Hematopoietic multipotent progenitor cell treated with erythropoietin and hydrocortisone succinate and interleukin-3 and kit ligand, for 6 days (in vitro differentiated cells): ENCODE measurements around the gene INTS2.
"Not testable (repeated sequence)": the region's sequence is repeated elsewhere in the genome, so short reads cannot be mapped to it uniquely, and the experiment has no call there.

Experiments
- DNase-seq: peaks from one replicate; pipeline ENCODE4 v3.0.0-alpha.2; 2015

Gene INTS2

GRCh38 chr17:61848247-61848646 lies 79.5 kb downstream of the INTS2 start:
- no peak for DNase-seq

GRCh38 chr17:61847659-61848058 lies 80.1 kb downstream of the INTS2 start:
- DNase-seq = no peak

GRCh38 chr17:61846761-61847375 lies 80.9 kb downstream of the INTS2 start:
- DNase-seq = no peak

GRCh38 chr17:61846088-61846487 lies 81.7 kb downstream of the INTS2 start:
- no peak for DNase-seq

GRCh38 chr17:61843435-61843834 lies 84.3 kb downstream of the INTS2 start:
- DNase-seq = no peak

GRCh38 chr17:61842899-61843298 lies 84.9 kb downstream of the INTS2 start:
- no peak for DNase-seq

GRCh38 chr17:61839300-61839786 lies 88.4 kb downstream of the INTS2 start:
- DNase-seq = no peak

GRCh38 chr17:61837175-61838051 lies 90.4 kb downstream of the INTS2 start:
- DNase-seq = peak; percentile 92

- DNase-seq = no peak
Measured at GRCh38 chr17:61836266-61837174, 91.3 kb downstream of the INTS2 start.

- DNase-seq = no peak
Measured at GRCh38 chr17:61835606-61836005, 92.2 kb downstream of the INTS2 start.

- no peak for DNase-seq
Measured at GRCh38 chr17:61834610-61835009, 93.2 kb downstream of the INTS2 start.

- no peak for DNase-seq
Measured at GRCh38 chr17:61833536-61834193, 94.1 kb downstream of the INTS2 start.

- DNase-seq = no peak
Measured at GRCh38 chr17:61832463-61832862, 95.3 kb downstream of the INTS2 start.

- DNase-seq = no peak
Measured at GRCh38 chr17:61831099-61831498, 96.7 kb downstream of the INTS2 start.

GRCh38 chr17:61828694-61829093 lies 99.1 kb downstream of the INTS2 start:
- no peak for DNase-seq

- no peak for DNase-seq
Measured at GRCh38 chr17:61827649-61828395, 100.0 kb downstream of the INTS2 start.

- DNase-seq = not testable (repeated sequence)
Measured at GRCh38 chr17:61826866-61827265, 100.9 kb downstream of the INTS2 start.

- DNase-seq = not testable (repeated sequence)
Measured at GRCh38 chr17:61826198-61826597, 101.6 kb downstream of the INTS2 start.

- no peak for DNase-seq
Measured at GRCh38 chr17:61825448-61826137, 102.2 kb downstream of the INTS2 start.

GRCh38 chr17:61822326-61823285 lies 105.2 kb downstream of the INTS2 start:
- no peak for DNase-seq
